ENCODE measurements around the gene OTOP3. TPM values are rescaled to one million over a fixed set of nuclear protein-coding genes. Genes with fewer than 3 reads are reported as not detected.

OTOP3 gene
- total and polyA plus RNA-seq, 2 donors (not counting 3 experiments of a cell fraction or from before 2014, with no cell fraction given), result not detected

GRCh38 chr17:74950207-74950606 lies 14.5 kb downstream of the OTOP3 start:
- Histone ChIP-seq H3K4me2 (ENCODE audit: insufficient read depth, low read length) (no peak overlapping the region), H3K27me3 (ENCODE audit: control insufficient read depth in 2 of 2, insufficient read depth in 2 of 2, low read length in 2 of 2) (peaks cover 0 to 2% of the 10 kb centered on the region in 2 experiments), H4K20me1 (replicated peaks; ENCODE audit: control insufficient read depth, extremely low read depth, insufficient read depth, low read length) (no peaks in the 10 kb centered on the region), H3K79me2 (ENCODE audit: control insufficient read depth, insufficient read depth, low read length) (no peaks in the 10 kb centered on the region), H3K4me1 (ENCODE audit: control insufficient read depth, extremely low read depth, insufficient read depth, low read length) (no peaks in the 10 kb centered on the region), H3K27ac (ENCODE audit: insufficient read depth, low read depth, low read length) (no peak overlapping the region), H3K4me3 (replicated peaks in 1 of 3; ENCODE audit: insufficient read depth in 1 of 3, low read depth in 1 of 3, low read length in 3 of 3) (no peak overlapping the region), H3K36me3 (ENCODE audit: control insufficient read depth in 2 of 2, extremely low read depth in 1 of 2, insufficient read depth in 2 of 2, low read length in 2 of 2) (no peaks in the 10 kb centered on the region), H3K9ac (replicated peaks; ENCODE audit: extremely low read depth, insufficient read depth, low read length) (no peak overlapping the region), H3K9me1 (replicated peaks; ENCODE audit: control insufficient read depth, extremely low read depth, insufficient read depth, low read length) (no peaks in the 10 kb centered on the region), H2AFZ (ENCODE audit: low read depth, low read length) (no peak overlapping the region), H3K9me3 (replicated peaks; ENCODE audit: control insufficient read depth, insufficient read depth, low read length) (no peaks in the 10 kb centered on the region)
- DNase-seq (ENCODE audit: low read depth, low spot score), result no peak
- BruUV-seq (replicated peaks), result no TSS peak
- ChIA-PET POLR2A (no interaction called here), CTCF (interaction anchor here (2.8 to 3.8 kb wide), 2 partner anchors 7 to 11 kb away, joined by 19 to 24 read pairs; no protein-coding TSS in a partner anchor)
- intact Hi-C loops (cut with micrococcal nuclease), result no loop called here
- TF ChIP-seq CTCF (IDR thresholded peaks at IDR 0.05; ENCODE audit: extremely low read depth in 1 of 2, insufficient read depth in 1 of 2, low read depth in 1 of 2, low read length in 2 of 2) (no peak), GATA2 (IDR thresholded peaks at IDR 0.05; ENCODE audit: insufficient read depth, insufficient read length, low read depth, low read length) (no peak)
- dilution Hi-C loops (cut with MboI; ENCODE audit: extremely low pct_ligation_motif_present, low sequenced_read_pairs), result no loop called here
- FAIRE-seq, result no peak

GRCh38 chr17:74951065-74951464 lies 15.4 kb downstream of the OTOP3 start:
- no peaks in the 10 kb centered on the region for H3K4me1 ChIP-seq (ENCODE audit: control insufficient read depth, extremely low read depth, insufficient read depth, low read length)
- CTCF ChIA-PET, result interaction anchor here (3.8 kb wide), 1 partner anchor 10 kb away, joined by 19 read pairs; no protein-coding TSS in a partner anchor

More at GRCh38 chr17:74951065-74951464, 15.4 kb downstream of the OTOP3 start:
- H3K4me2 ChIP-seq (ENCODE audit: insufficient read depth, low read length), result no peak overlapping the region
- H3K4me3 ChIP-seq (replicated peaks in 1 of 3; ENCODE audit: insufficient read depth in 1 of 3, low read depth in 1 of 3, low read length in 3 of 3), result no peak overlapping the region
- no peaks in the 10 kb centered on the region for H3K9me1 ChIP-seq (replicated peaks; ENCODE audit: control insufficient read depth, extremely low read depth, insufficient read depth, low read length)
- dilution Hi-C loops (cut with MboI; ENCODE audit: extremely low pct_ligation_motif_present, low sequenced_read_pairs), result no loop called here
- no peak overlapping the region for H2AFZ ChIP-seq (ENCODE audit: low read depth, low read length)
- no peak overlapping the region for H3K27ac ChIP-seq (ENCODE audit: insufficient read depth, low read depth, low read length)
- DNase-seq (ENCODE audit: low read depth, low spot score) (no peak), FAIRE-seq (no peak)
- intact Hi-C loops (cut with micrococcal nuclease), result no loop called here
- no TSS peak for BruUV-seq (replicated peaks)
- no peaks in the 10 kb centered on the region for H3K27me3 ChIP-seq (ENCODE audit: control insufficient read depth in 2 of 2, insufficient read depth in 2 of 2, low read length in 2 of 2)
- TF ChIP-seq JUN (IDR thresholded peaks at IDR 0.05; ENCODE audit: borderline replicate concordance, insufficient read depth, insufficient read length, low read depth) (no peak), POLR2A (IDR thresholded peaks at IDR 0.05; ENCODE audit: low read depth, low read length) (no peak), EZH2 (IDR thresholded peaks at IDR 0.05; ENCODE audit: borderline replicate concordance, low read depth, low read length, severe bottlenecking) (no peak), GATA2 (IDR thresholded peaks at IDR 0.05; ENCODE audit: insufficient read depth, insufficient read length, low read depth, low read length) (no peak), MYC (IDR thresholded peaks at IDR 0.05; ENCODE audit: low read depth, low read length) (no peak), FOS (IDR thresholded peaks at IDR 0.05; ENCODE audit: borderline replicate concordance, insufficient read depth, low read length) (no peak), MAX (IDR thresholded peaks at IDR 0.05; ENCODE audit: insufficient read depth, insufficient read length) (no peak), POLR2AphosphoS5 (IDR thresholded peaks at IDR 0.05; ENCODE audit: insufficient read depth, low read depth, low read length) (no peak), CTCF (IDR thresholded peaks at IDR 0.05; ENCODE audit: extremely low read depth in 1 of 2, insufficient read depth in 1 of 2, low read depth in 1 of 2, low read length in 2 of 2) (no peak)
- no peaks in the 10 kb centered on the region for H3K79me2 ChIP-seq (ENCODE audit: control insufficient read depth, insufficient read depth, low read length)
- POLR2A ChIA-PET, result no interaction called here
- no peaks in the 10 kb centered on the region for H3K36me3 ChIP-seq (ENCODE audit: control insufficient read depth in 2 of 2, extremely low read depth in 1 of 2, insufficient read depth in 2 of 2, low read length in 2 of 2)
- H3K9me3 ChIP-seq (replicated peaks; ENCODE audit: control insufficient read depth, insufficient read depth, low read length), result no peaks in the 10 kb centered on the region
- H4K20me1 ChIP-seq (replicated peaks; ENCODE audit: control insufficient read depth, extremely low read depth, insufficient read depth, low read length), result no peaks in the 10 kb centered on the region
- no peak overlapping the region for H3K9ac ChIP-seq (replicated peaks; ENCODE audit: extremely low read depth, insufficient read depth, low read length)

Measured in endothelial cell of umbilical vein (primary cell).